Kidney (tissue), 14 donors: ENCODE data around the gene NKG7. TPM values are rescaled to one million over a fixed set of nuclear protein-coding genes. Genes with fewer than 3 reads are reported as not detected.

Experiments used
- DNase-seq, 5 donors: peaks; one replicate each; pipeline ENCODE4 v3.0.0-alpha.2; 2013 to 2020
- FAIRE-seq: peaks from 2 replicates; lab custom pipeline; 2012; peaks lifted over from hg19 to GRCh38; lab: Jason Lieb, UNC
- H3K27ac ChIP-seq, 2 donors: one replicate each; pipeline ENCODE4 v1.7.0; 2013; ENCODE audit warnings: low read depth in 2 of 2, low read length in 2 of 2, inconsistent platforms in 1 of 2
- H3K27me3 ChIP-seq: one replicate; pipeline ENCODE4 v1.7.1; 2013; ENCODE audit warnings: low read length, inconsistent platforms; ENCODE audit not compliant: control insufficient read depth, insufficient read depth
- H3K36me3 ChIP-seq, 3 donors: one replicate each; pipeline versions ENCODE4 v1.7.0 to v1.7.1; 2013; ENCODE audit warnings: low read length in 3 of 3, control low read depth in 1 of 3, inconsistent platforms in 1 of 3; ENCODE audit not compliant: insufficient read depth in 3 of 3, control insufficient read depth in 2 of 3
- H3K4me1 ChIP-seq, 3 donors: one replicate each; pipeline versions ENCODE4 v1.7.0 to v1.7.1; 2013; ENCODE audit warnings: low read length in 3 of 3, inconsistent platforms in 1 of 3, low read depth in 1 of 3; ENCODE audit not compliant: control insufficient read depth in 2 of 3, insufficient read depth in 2 of 3
- H3K4me3 ChIP-seq, 3 donors: one replicate each; pipeline versions ENCODE4 v1.7.0 to v1.8.1; 2013; ENCODE audit warnings: low read length in 3 of 3, control low read depth in 1 of 3, inconsistent platforms in 1 of 3
- H3K9ac ChIP-seq, 3 donors: one replicate each; pipeline versions ENCODE4 v1.7.0 to v1.7.1; 2013; ENCODE audit warnings: low read length in 3 of 3, control low read depth in 1 of 3, inconsistent platforms in 1 of 3
- H3K9me3 ChIP-seq, 3 donors: one replicate each; pipeline versions ENCODE4 v1.7.0 to v1.7.1; 2013; ENCODE audit warnings: low read length in 3 of 3, control low read depth in 1 of 3, inconsistent platforms in 1 of 3; ENCODE audit not compliant: control insufficient read depth in 2 of 3, insufficient read depth in 1 of 3
- CTCF ChIP-seq: IDR thresholded peaks from 3 replicates; pipeline ENCODE4 v1.5.1; 2012; ENCODE audit warnings: mild to moderate bottlenecking, moderate library complexity, borderline replicate concordance; ENCODE audit not compliant: insufficient read depth; ENCODE audit errors: extremely low read depth
- intact Hi-C: fragments of 100-400 bp; cut with DNase I; formaldehyde crosslinking; loops from one replicate; pipeline ENCODE4 v1.11.1; 2022
- polyA plus RNA-seq: library from polyadenylated mRNA; stranded (reverse); fragments of 350-450 nt; fragmentation: Illumina TruSeq; extraction: RNeasy Lipid Tissue Mini Kit (QIAGEN cat#74804); gene quantifications from one replicate; pipeline ENCODE4 v1.2.3, GENCODE V29; 2014; ENCODE audit warnings: low read depth, low replicate concordance; ENCODE audit not compliant: insufficient read depth
- total RNA-seq: library from RNA; stranded (reverse); fragmentation: NEBNext Ultra II Directional; extraction: Animal tissue kit (Norgen Biotek cat#: 25700); gene quantifications from one replicate; pipeline ENCODE4 v1.2.1, GENCODE V29; 2021
- donor health status: control.
- donor health status: control.
- donor health status: control.
- donor health status: control.
- donor health status: control.
- donor health status: DM: yes; HTN: yes; CAD: no.
- donor health status: Normal renal cell carcinoma (clear cell type).

NKG7 gene
- total and polyA plus RNA-seq, 2 donors from 2014 or later: 3.5 to 7.9 TPM

DNA sequence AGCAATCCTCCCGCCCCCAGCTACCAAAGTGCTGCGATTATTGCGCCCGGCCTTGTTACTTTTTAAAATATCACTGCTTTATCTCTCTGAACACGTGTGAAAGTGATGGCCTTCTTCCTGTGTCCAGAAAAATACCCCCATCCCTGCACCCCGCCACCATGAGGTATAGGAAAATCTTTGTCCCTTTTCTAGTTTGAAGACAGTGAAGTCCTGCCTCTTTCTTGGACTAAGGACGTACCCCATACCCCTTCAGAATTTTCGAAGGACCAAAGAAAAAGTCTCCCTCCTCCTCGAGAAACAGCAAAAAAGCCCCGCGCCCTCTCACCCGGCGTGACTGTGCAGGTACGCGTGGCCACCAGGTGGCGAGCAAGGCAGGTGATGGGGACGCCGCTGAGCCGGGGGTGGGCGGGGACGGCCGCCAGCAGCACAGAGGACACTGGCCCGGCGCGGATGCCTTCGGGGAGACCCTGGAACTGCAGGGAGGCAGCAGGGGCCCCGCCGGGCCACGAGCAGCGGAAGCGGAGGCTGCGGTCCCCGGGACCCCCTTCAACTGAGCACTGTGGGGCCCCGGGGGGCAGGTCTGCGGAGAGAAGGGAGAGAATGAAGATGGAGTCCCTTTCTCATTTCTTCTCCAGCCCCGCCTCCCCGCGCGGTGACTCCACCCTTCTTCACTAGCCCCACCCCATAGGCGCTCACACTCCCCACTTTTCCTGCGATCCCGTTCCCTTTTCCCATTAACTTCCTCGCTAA, 33.7 kb downstream of the NKG7 start:
- peak; percentile 90 for TF ChIP-seq CTCF
- peaks cover 0 to 7% (median 0%) of the 10 kb centered on the region in 3 donors for H3K4me1 ChIP-seq
- DNase-seq: peak; percentile 88 to 93 (median 93)
- no peaks in the 10 kb centered on the region for H3K36me3 ChIP-seq
- H3K27me3 ChIP-seq: no peaks in the 10 kb centered on the region
- peak overlapping the region; percentile 63 to 72 (median 69) for H3K4me3 ChIP-seq
- H3K27ac ChIP-seq: no peak overlapping the region
- peak overlapping the region in 1 of 3 donors; percentile 47 for H3K9ac ChIP-seq
- no peaks in the 10 kb centered on the region for H3K9me3 ChIP-seq
- no peak for FAIRE-seq
- intact Hi-C loops: no loop called here

- Histone ChIP-seq H3K4me3 (no peak overlapping the region), H3K9ac (no peak overlapping the region), H3K4me1 (peaks cover 0 to 7% (median 0%) of the 10 kb centered on the region in 3 donors), H3K9me3 (no peaks in the 10 kb centered on the region), H3K36me3 (no peaks in the 10 kb centered on the region), H3K27me3 (no peaks in the 10 kb centered on the region), H3K27ac (no peak overlapping the region)
- intact Hi-C loops: no loop called here
- no peak for FAIRE-seq
- no peak for TF ChIP-seq CTCF
- peak in 1 of 5 donors; percentile 68 for DNase-seq
These were observed 34.4 kb downstream of the NKG7 start for GRCh38 chr19:51337861-51338562.

GRCh38 chr19:51337141-51337860, 35.2 kb downstream of the NKG7 start:
- Histone ChIP-seq H3K27ac (no peak overlapping the region), H3K27me3 (no peaks in the 10 kb centered on the region), H3K9ac (no peak overlapping the region), H3K4me1 (peaks cover 0 to 7% (median 0%) of the 10 kb centered on the region in 3 donors), H3K9me3 (no peaks in the 10 kb centered on the region), H3K36me3 (no peaks in the 10 kb centered on the region), H3K4me3 (no peak overlapping the region)
- FAIRE-seq (no peak), DNase-seq (peak in 1 of 5 donors; percentile 77)
- TF ChIP-seq CTCF: no peak
- intact Hi-C loops: no loop called here
